GM19438 (cell line): ENCODE data around the gene DTX4.

ENCODE experiments used
- ATAC-seq: cut with Tn5 transposase; IDR thresholded peaks from one replicate; pipeline ENCODE4 v1.9.1; 2021; ENCODE audit warnings: low read depth; ENCODE audit not compliant: unreplicated experiment

The DTX4 gene

DNA sequence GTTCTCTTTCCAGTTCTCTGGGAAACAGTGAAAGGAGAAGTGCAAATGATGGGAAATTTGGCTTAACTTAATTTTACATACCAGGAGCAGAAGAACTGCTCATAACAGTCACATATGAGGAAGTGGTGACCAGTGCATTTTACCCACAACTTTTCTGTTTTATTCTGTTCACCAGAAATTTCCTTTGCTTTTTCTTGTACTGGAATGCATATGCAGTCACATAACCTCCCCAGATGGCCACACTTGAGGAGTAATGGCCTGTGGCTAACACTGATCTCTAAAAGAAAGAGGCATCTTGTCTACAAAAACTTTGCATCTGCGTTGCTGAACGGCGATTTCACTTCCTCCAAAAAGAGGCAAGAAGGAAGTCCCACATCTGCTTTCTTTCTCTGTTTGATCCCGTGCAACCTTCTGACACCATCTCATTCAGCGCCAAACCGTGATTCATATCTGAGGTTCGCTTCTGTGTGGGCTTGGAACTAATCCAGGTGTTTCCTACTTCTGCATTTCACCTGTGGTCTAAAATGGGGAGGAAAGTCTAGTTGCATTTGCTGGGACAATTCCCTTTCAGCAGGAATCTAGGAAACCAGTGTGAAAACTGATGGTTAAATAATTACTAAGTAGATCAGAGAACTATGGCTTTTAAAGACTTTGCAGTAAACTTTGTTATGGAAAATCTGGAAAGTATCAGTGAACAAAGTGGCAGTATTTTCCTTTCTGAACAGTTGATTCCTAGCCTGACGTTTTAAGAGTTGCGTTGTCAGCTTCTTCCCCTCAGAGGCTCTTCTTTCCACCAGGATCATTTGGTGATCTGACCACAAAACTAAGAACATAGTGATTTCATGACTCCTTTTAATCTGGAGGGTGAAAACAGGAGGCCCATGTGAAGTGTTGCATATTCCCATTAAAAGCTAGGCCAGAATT lies 45.0 kb downstream of the DTX4 start:
- ATAC-seq = peak; percentile 88

DNA sequence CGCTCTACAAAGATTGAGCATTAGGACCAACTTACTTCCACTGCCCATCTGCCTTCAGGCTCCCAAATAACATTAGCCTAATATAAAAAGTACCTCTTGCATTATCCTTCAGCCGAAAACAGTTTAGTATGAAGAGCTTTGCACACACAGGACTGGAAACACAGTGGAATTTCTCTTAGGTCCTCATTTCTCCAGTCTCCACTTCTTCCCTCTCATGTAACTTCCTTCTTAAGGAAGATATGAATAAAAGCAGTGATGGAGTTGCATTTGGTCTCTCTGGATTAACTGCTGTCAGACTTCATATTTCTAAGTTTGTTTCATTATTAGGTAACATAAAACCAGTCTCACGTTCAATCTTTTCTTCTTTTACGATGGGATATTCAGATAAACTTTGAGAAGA lies 46.4 kb downstream of the DTX4 start:
- no peak for ATAC-seq

DNA sequence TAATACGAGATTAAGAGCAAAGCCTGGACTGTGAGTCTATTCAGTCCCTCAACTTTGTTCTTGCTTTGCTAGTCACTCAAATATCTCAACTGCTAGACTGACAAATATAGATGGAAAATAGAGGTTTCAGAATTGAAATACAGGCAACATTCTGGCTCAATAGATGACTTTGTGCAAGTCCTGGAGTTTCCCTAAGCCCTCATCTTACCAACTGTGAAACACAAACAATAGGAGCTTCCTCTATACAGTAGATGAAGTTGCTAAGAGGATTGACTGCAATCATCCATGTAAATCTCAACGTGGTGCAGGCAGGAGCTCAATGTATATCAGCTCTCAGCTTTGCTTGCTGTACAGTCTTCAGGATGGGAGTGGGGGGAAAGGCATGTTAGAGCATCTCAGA lies 47.0 kb downstream of the DTX4 start:
- ATAC-seq = no peak

DNA sequence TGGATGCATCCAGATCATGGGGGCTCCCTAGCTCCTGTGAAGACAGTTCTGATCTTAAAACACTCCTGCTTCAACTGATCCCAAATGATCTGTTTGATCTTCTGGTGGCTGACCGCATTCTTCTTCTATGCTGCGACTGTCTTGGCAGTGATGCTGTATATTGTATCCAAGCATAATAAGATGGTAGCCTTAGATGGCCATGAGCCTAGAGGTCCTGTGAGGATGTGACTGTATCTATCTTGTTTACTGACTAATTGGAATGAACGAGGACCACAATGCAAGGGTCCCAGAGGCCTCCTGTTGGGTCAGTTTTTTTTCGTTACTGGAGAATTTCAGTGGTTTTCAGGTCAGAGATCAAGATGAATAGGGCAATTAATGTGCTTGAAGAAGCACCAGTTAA lies 47.9 kb downstream of the DTX4 start:
- ATAC-seq = no peak

DNA sequence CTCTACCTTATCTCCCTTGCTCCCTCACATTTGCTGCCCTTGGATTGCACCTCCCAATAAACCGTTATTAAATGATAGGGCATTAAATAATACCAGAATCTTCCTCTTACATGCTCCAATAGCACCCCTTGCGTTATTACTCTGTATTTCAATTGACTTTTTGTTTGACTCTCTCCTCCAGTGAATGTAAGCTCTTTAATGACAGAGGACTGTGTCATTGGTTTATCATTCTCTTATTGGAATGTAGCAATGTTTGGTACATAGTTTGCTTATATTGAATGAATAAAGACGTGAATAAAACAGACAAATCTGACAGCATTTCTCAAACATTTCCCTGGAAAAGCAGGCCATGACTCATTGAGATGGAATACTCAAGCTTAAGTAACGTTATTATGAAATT lies 49.5 kb downstream of the DTX4 start:
- ATAC-seq = no peak

DNA sequence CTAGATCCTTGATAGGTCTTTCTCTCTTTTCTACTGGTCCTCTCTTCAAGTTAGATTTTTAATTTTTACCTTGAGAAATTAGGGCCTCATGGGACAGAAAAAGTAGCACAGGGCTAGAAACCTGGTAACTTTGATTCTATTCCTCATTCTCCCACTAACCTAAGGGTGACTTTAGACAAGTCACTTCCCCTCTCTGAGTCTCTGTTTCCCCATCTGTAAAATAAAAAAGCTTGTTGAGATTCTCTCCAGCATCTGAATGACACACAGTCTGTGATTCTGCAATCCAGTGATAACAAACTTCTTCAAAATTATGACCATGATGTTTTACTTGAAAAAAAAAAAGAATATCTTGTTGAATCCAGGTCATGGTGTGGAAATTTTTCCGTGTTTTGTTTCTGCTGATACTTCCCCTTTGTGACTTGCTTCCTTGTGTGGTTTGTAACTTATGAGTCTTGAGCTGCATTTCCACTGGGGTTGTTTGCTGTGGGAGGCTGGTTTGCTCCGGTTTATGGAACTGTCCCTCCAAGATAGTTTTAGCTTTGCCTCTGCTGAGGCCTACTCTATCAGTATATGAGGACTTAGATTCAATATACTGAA lies 50.6 kb downstream of the DTX4 start:
- ATAC-seq = no peak

DNA sequence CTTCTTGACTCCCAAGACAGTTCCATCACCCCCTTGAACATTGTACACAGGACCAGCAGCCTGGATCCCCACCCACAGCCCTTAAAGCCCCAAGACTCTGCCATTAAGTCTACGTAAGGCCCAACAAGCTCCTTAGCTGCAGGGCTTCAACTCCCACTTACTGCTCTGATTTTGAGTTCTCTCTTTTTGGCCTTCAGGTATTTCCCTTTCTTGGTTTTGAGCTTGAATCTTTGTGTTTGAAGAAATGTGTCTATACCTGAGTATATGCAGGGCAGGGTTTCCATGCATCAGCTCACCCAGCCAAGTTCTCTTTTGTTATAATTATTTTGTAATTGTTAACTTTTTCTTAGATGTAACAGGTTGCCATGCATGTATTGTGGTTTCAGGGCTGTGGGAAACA lies 51.2 kb downstream of the DTX4 start:
- ATAC-seq = no peak

DNA sequence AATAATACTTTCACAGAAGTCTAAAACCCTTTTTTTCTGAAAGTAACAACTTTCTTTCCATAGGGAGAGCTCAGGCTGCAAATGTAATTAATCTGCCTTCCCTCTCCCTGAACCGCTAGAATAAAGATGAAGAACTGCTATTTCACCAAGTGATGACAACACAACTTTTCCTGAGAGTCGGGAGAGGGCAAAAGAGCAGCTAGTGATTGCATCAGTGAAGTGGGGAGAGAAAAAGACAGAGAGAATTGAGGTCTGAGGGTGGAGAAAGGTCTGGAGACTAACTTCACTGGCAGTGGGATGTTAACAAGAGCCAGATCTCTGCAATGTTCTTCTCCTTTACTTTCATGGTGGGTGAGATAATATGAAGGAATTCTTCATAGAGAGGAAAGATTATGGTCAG lies 51.7 kb downstream of the DTX4 start:
- ATAC-seq = no peak

DNA sequence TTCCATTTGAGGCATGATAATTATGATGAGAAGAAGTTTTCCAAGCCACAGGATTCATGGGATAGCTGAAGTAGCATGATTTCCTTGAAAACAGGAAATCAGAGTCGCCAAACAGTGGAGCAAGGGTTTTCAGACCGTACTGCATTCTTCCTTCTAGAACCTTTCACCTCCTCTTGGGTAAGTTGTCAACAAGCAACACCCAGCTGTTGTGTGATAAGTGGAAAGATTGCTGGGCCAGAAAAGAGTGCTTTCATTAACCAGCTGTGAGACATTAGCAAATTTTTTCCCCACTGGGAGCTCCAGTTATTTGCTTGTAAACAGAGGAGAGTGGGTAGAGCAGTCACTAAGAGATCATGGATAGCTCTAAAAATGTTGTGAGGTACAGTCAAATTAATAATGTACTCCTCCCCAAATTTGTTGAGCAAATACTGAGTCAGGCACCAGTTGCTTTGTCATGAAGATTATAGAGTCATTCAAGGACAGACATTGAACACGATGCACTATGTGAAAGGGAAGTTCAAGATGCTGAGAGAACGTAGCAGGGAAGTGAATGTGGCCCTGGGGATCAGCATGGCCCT lies 52.5 kb downstream of the DTX4 start:
- no peak for ATAC-seq

DNA sequence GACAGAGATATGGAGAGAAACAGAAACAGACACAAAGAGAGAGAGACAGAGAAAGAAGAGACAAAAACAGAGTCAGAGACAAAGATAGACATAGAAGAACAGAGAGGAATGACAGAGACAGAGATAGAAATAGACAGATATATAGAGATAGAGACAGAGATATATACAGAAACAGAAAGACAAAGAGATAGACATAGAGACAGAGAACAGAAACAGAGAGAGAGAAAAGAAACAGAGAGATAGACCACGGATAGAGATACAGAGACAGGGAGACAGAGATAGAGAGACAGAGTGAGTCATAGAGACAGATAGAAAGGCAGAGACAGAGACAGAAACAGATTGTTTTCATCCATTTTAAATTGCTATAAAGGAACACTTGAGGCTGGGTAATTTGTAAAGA lies 53.1 kb downstream of the DTX4 start:
- no peak for ATAC-seq

DNA sequence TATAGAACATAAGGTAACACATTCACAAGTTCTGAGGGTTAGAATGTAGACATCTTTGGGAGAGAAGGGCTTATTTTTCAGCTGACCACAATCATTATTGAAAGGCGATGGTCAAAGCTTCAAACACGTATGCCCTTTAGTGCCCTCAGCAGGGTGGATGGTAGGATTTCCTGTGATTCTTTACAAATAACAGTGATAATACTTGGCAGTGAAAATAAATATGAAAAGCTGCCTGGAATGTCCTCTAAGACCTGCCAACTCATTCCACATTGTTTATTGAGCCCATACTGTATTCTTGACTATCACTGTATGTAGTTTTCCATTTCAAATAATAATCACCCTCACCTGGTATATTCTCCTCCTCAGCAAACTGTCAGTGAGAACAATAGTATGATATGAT lies 54.5 kb downstream of the DTX4 start:
- no peak for ATAC-seq

DNA sequence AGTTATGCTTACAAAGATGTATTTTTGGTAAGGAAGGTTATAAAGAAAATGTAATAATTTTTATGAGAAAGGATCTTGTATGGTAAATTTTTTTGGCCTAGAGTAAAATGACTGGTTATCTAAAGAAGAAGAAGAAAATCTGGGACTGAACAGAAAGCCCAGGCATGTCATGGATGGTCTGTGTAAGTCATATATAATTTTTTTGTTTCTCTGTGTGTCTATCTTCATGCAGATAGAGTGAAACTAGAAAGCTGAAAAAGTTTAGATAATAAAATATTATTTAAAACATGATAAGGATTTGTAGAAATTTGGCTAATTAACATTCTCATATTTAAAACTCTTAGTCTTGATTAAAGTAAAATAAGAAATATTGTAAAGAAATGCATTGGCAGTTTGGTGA lies 68.4 kb downstream of the DTX4 start:
- no peak for ATAC-seq

DNA sequence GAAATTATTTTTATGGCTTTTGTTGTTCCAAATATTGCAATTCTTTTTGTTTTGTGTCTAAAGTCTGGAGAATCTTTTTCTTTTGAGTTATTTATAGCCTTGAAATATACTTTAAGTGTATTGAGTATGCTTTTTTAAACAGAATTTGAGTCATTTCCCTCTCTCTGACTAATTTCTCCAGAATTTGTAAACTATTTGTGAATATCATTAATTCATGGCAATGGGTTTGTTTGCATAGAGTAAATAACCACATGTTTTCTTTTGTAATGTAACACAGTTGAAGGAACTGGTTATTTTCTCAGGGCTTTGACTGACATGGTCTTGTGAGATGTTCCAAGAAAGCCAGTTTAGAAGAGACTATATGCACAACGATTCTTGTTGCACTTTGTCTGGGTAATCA lies 71.7 kb downstream of the DTX4 start:
- no peak for ATAC-seq

DNA sequence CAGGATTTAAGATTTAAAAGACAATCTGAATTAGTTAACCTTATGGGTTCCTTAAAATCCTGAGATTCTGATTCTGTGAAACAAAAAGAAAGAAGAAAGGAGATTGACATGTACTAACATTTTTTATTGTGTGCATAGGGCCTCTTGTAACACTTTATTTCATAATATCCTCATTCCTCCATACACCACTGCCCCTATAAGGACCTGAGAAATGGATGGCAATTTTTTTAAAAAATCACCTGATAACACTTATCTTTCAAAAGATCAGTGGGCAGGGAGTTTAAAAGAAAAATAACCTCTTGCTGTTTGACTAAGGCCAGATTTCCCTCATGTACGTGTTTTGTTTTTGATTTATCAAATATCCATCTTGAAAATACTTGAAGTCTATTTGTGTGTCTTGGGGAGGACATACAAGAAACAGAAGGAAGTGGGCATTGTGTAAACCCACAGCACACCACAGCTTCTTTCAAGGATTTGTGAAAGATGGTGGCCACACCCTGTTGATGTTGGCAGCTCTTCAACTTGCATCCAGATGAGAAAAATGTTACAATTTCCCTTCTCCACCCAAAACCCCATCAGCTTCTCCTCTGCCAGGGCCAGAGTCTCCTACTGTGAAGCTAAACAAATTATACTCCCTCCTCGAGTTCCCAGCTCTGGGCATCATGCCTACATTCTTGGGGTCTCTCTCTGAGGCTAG lies 75.7 kb downstream of the DTX4 start:
- ATAC-seq = no peak

DNA sequence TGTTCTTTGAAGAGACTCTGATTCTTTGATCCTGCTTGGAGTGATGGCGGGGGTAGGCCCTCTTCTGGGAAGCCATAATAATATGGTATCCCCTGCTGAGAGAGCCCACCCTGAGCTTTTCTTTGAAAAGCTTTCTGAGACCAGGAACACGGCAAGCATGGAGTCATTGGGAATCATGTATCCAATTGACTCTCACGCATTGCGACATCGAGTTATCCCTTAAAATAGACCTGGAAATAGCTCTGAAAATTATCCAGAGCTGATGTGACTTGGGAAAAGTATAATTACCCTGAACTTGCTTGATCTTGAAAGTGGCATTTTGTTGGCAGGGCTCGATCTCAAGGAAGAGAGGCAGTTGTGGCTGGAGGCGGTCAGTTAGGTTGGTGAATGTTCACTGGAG lies 77.6 kb downstream of the DTX4 start:
- no peak for ATAC-seq

DNA sequence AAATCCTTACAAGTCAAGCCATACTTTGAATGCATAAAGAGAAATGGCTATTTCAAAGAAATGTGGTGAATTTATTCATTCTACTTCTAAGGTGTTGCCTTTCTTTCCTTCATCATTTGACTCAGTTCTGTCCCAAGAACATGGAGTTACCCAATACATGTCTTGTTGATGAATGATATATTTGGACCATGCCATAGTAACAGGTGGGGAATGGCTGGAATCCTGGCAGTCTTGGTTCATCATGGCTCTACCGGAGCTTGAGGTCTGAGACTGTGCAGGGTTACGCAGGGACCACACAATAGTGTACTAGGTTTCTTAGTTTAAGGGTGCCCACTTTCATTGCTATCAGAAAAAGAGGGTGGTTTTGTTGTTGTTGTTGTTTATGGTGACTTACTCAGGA lies 81.1 kb downstream of the DTX4 start:
- no peak for ATAC-seq

DNA sequence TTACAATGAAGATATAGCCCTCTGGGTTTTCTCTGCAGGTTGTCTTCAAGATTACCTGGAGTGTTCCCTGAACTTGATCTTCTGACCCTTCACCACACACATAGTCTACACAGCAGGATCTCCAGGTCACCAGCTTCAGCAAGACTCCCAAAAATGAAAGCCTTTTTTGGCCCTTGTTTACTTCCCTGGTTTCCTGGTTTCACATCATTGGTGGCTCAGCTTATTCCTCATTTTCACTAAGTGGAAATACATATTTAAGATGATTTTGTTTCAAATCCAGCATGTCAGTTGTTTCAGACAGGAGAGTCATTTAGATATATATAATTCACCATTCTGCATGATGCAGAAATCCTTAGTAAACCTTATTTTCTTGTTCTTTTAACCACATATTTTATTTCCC lies 82.4 kb downstream of the DTX4 start:
- no peak for ATAC-seq

DNA sequence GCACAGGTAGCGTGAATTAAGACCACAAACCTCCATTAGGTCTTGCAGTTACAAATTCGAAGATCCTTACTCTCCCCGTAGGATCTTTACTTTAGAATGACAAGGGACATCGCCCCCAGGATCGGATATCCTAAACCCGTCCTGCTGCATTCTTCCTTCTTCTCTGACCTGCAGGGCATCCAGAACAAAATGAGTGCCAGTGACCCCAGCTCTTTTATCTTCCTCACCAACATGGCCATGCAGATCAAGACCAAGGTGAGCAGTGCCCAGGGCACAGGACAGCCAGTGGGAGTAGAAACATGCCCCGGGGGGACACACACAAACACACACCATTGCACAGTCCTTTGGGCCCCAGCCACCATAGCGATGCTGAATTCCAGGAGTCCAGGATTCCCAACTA lies 83.3 kb downstream of the DTX4 start:
- no peak for ATAC-seq
